ENCODE data around the gene RPGRIP1L. TPM values are rescaled to one million over a fixed set of nuclear protein-coding genes. Genes with fewer than 3 reads are reported as not detected.

Gene RPGRIP1L
- total RNA-seq, 3 donors from 2014 or later: 3.2 to 7.5 (median 7.5) TPM

GRCh38 chr16:53737552-53737951, 33.9 kb upstream of the RPGRIP1L start:
- Histone ChIP-seq H3K4me3 (no peak overlapping the region), H3K27ac (no peak overlapping the region), H3K4me1 (no peaks in the 10 kb centered on the region), H3K36me3 (no peaks in the 10 kb centered on the region), H3K9me3 (no peaks in the 10 kb centered on the region), H3K27me3 (no peaks in the 10 kb centered on the region)
- intact Hi-C loops (cut with DNase I; ENCODE audit: low total_unique reads): no loop called here
- DNase-seq (ENCODE audit: low spot score in 2 of 2): no peak
- no peak for TF ChIP-seq POLR2A (IDR thresholded peaks at IDR 0.05)
- TF ChIP-seq POLR2AphosphoS5 (IDR thresholded peaks at IDR 0.05): no peak
- no peak for TF ChIP-seq CTCF (IDR thresholded peaks at IDR 0.05)

GRCh38 chr16:53736297-53736696, 32.6 kb upstream of the RPGRIP1L start:
- Histone ChIP-seq H3K36me3 (no peaks in the 10 kb centered on the region), H3K4me3 (no peak overlapping the region), H3K27me3 (no peaks in the 10 kb centered on the region), H3K27ac (no peak overlapping the region), H3K4me1 (no peaks in the 10 kb centered on the region), H3K9me3 (no peaks in the 10 kb centered on the region)
- DNase-seq (ENCODE audit: low spot score in 2 of 2): no peak
- TF ChIP-seq POLR2A (IDR thresholded peaks at IDR 0.05) (no peak), CTCF (IDR thresholded peaks at IDR 0.05) (no peak), POLR2AphosphoS5 (IDR thresholded peaks at IDR 0.05) (no peak)
- intact Hi-C loops (cut with DNase I; ENCODE audit: low total_unique reads): no loop called here

GRCh38 chr16:53734908-53735307, 31.2 kb upstream of the RPGRIP1L start:
- Histone ChIP-seq H3K9me3 (no peaks in the 10 kb centered on the region), H3K4me1 (no peaks in the 10 kb centered on the region), H3K27ac (no peak overlapping the region), H3K27me3 (no peaks in the 10 kb centered on the region), H3K4me3 (no peak overlapping the region), H3K36me3 (no peaks in the 10 kb centered on the region)
- intact Hi-C loops (cut with DNase I; ENCODE audit: low total_unique reads): no loop called here
- no peak for DNase-seq (ENCODE audit: low spot score in 2 of 2)
- no peak for TF ChIP-seq POLR2A (IDR thresholded peaks at IDR 0.05)
- no peak for TF ChIP-seq POLR2AphosphoS5 (IDR thresholded peaks at IDR 0.05)
- no peak for TF ChIP-seq CTCF (IDR thresholded peaks at IDR 0.05)

- H3K36me3 ChIP-seq: no peaks in the 10 kb centered on the region
- H3K27me3 ChIP-seq: no peaks in the 10 kb centered on the region
- TF ChIP-seq POLR2AphosphoS5 (IDR thresholded peaks at IDR 0.05): no peak
- no peak for TF ChIP-seq POLR2A (IDR thresholded peaks at IDR 0.05)
- no peak for TF ChIP-seq CTCF (IDR thresholded peaks at IDR 0.05)
- intact Hi-C loops (cut with DNase I; ENCODE audit: low total_unique reads): no loop called here
- no peaks in the 10 kb centered on the region for H3K9me3 ChIP-seq
- no peak for DNase-seq (ENCODE audit: low spot score in 2 of 2)
- H3K27ac ChIP-seq: no peak overlapping the region
- no peaks in the 10 kb centered on the region for H3K4me1 ChIP-seq
- no peak overlapping the region for H3K4me3 ChIP-seq
Measured at GRCh38 chr16:53732296-53732929, 28.8 kb upstream of the RPGRIP1L start.

- no peaks in the 10 kb centered on the region for H3K4me1 ChIP-seq
- no peaks in the 10 kb centered on the region for H3K36me3 ChIP-seq
- DNase-seq (ENCODE audit: low spot score in 2 of 2): no peak
- intact Hi-C loops (cut with DNase I; ENCODE audit: low total_unique reads): no loop called here
- H3K9me3 ChIP-seq: no peaks in the 10 kb centered on the region
- H3K4me3 ChIP-seq: no peak overlapping the region
- H3K27ac ChIP-seq: no peak overlapping the region
- H3K27me3 ChIP-seq: no peaks in the 10 kb centered on the region
- no peak for TF ChIP-seq POLR2AphosphoS5 (IDR thresholded peaks at IDR 0.05)
- no peak for TF ChIP-seq POLR2A (IDR thresholded peaks at IDR 0.05)
- TF ChIP-seq CTCF (IDR thresholded peaks at IDR 0.05): no peak
Measured at GRCh38 chr16:53730693-53731092, 27.0 kb upstream of the RPGRIP1L start.
